Panc1 (cell line): ENCODE measurements around the gene CNTF.

Source experiments
- POLR2AphosphoS5 ChIP-seq: IDR thresholded peaks from 2 replicates; pipeline ENCODE4 v1.6.1; 2012; ENCODE audit warnings: mild to moderate bottlenecking, low read depth, low read length, moderate library complexity
- TF ChIP-seq, protein P1 (sequence below): fragments of 450-650 bp; IDR thresholded peaks from 2 replicates; pipeline ENCODE4 v1.5.1; 2017; ENCODE audit warnings: mild to moderate bottlenecking

DNA sequence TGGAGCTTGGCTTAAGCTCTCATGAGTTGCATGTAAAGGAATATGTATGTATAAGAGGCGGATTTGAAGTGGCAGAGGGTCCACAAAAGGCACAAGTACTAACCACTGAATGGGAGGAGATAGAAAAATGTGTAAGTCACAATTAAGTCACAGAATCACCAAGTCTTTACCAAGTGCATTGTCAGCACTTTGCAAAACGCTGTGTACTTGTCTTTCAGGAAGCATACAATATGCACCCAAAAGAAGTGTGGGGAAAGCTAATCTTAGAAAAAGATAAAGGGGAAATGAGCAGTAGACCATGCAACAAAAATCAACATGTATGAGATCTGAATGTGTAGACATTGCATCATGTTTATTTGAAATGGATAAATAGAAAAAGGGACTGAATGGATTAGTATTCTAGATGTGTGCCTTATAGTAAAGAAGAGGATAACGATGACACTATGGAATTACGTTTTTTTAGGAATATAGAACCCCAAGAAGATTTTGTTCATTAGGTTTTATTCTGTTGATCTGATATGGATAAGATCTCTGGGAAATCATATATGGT lies 4.5 kb downstream of the CNTF start:
- TF ChIP-seq POLR2AphosphoS5 = no peak
- TF ChIP-seq, protein P1, sequence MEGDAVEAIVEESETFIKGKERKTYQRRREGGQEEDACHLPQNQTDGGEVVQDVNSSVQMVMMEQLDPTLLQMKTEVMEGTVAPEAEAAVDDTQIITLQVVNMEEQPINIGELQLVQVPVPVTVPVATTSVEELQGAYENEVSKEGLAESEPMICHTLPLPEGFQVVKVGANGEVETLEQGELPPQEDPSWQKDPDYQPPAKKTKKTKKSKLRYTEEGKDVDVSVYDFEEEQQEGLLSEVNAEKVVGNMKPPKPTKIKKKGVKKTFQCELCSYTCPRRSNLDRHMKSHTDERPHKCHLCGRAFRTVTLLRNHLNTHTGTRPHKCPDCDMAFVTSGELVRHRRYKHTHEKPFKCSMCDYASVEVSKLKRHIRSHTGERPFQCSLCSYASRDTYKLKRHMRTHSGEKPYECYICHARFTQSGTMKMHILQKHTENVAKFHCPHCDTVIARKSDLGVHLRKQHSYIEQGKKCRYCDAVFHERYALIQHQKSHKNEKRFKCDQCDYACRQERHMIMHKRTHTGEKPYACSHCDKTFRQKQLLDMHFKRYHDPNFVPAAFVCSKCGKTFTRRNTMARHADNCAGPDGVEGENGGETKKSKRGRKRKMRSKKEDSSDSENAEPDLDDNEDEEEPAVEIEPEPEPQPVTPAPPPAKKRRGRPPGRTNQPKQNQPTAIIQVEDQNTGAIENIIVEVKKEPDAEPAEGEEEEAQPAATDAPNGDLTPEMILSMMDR = no peak
